Measurements from ENCODE around the gene CYP26C1.

CYP26C1 gene

GRCh38 chr10:93072713-93073538 is 12.3 kb downstream of the CYP26C1 start:
- no peak overlapping the region for H3K4me3 ChIP-seq (ENCODE audit: control insufficient read depth, low read depth, low read length)
- TF ChIP-seq CTCF (conservative IDR thresholded peaks at IDR 0.05; ENCODE audit: control insufficient read depth, insufficient read depth, low read depth, low read length) = no peak
- no peak for DNase-seq (ENCODE audit: low read depth)

GRCh38 chr10:93073539-93074146 is 13.0 kb downstream of the CYP26C1 start, which contains the start of gene CYP26A1:
Gene CYP26A1, plus strand, starts transcription at chr10:93073893. Its CDS starts 42 bp downstream, at chr10:93073935.
- DNase-seq (ENCODE audit: low read depth) = no peak
- H3K4me3 ChIP-seq (ENCODE audit: control insufficient read depth, low read depth, low read length) = no peak within 1 kb of the TSS
- no peak for TF ChIP-seq CTCF (conservative IDR thresholded peaks at IDR 0.05; ENCODE audit: control insufficient read depth, insufficient read depth, low read depth, low read length)

DNA sequence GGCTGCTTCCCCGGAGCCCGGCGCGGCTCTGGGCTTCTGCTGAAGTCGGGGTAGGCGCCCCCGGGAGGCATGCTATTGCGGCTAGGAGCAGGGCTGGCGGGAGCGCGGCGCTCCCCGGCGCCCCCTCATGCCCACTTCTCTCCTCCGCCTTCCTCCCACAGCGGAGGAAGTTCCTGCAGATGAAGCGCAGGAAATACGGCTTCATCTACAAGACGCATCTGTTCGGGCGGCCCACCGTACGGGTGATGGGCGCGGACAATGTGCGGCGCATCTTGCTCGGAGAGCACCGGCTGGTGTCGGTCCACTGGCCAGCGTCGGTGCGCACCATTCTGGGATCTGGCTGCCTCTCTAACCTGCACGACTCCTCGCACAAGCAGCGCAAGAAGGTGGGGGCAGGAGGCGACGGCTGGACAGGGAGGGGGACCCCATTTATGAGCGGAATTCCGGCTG is 13.6 kb downstream of the CYP26C1 start:
- H3K4me3 ChIP-seq (ENCODE audit: control insufficient read depth, low read depth, low read length) = no peak overlapping the region
- no peak for TF ChIP-seq CTCF (conservative IDR thresholded peaks at IDR 0.05; ENCODE audit: control insufficient read depth, insufficient read depth, low read depth, low read length)
- DNase-seq (ENCODE audit: low read depth) = no peak

DNA sequence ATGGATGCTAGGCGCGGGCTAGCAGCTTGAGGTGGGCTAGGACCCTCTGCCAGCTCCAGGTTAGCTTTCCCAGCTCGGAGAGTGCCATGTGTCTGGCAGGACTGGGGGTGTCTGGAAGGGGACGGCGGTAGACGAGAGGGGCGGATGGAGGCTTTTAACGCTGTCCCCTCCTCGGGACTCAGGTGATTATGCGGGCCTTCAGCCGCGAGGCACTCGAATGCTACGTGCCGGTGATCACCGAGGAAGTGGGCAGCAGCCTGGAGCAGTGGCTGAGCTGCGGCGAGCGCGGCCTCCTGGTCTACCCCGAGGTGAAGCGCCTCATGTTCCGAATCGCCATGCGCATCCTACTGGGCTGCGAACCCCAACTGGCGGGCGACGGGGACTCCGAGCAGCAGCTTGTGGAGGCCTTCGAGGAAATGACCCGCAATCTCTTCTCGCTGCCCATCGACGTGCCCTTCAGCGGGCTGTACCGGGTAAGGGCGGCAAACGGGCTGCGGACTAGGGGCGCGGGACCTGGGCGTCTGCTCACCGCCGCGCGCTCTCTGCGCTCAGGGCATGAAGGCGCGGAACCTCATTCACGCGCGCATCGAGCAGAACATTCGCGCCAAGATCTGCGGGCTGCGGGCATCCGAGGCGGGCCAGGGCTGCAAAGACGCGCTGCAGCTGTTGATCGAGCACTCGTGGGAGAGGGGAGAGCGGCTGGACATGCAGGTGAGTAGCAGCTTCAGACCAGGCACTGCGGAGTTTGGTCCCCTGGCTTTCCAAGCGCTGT is 14.2 kb downstream of the CYP26C1 start:
- DNase-seq (ENCODE audit: low read depth) = no peak
- no peak overlapping the region for H3K4me3 ChIP-seq (ENCODE audit: control insufficient read depth, low read depth, low read length)
- TF ChIP-seq CTCF (conservative IDR thresholded peaks at IDR 0.05; ENCODE audit: control insufficient read depth, insufficient read depth, low read depth, low read length) = no peak

DNA sequence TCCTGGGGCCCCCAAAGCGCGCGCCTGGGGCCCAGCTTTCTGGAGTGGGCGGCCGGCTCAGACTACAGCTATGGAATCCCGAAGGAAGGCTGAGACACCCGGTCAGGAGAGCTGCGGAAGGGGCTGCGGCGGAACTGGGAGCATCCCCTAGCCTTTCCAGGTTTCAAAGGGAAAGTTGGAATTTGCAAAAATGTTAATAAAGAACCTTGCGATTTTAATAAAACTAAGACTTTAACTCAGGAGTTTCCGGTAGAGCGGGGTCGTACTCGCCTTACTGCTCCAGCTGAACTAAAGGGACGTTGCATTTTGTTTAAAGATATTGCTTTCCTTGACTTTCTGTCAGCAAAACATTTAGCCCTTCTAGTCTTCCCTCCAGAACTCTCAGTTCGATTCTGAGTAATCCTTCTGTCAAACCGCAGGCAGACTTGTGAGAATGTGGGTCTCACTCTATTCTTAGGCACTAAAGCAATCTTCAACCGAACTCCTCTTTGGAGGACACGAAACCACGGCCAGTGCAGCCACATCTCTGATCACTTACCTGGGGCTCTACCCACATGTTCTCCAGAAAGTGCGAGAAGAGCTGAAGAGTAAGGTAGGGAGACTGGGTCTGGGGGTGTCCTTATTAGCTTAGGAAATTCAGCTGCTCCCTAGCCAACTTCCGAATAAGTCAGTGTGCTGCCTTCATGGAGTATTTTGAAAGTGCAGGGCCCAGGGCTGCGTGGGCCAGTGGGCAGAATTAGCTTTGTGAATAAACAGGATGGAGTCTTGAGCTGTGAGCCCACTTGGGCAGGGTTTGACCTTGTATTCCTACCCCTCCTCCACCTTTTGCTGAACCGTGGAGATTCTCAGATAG is 15.0 kb downstream of the CYP26C1 start:
- TF ChIP-seq CTCF (conservative IDR thresholded peaks at IDR 0.05; ENCODE audit: control insufficient read depth, insufficient read depth, low read depth, low read length) = no peak
- DNase-seq (ENCODE audit: low read depth) = no peak
- H3K4me3 ChIP-seq (ENCODE audit: control insufficient read depth, low read depth, low read length) = no peak overlapping the region

GRCh38 chr10:93076871-93077270 is 16.3 kb downstream of the CYP26C1 start:
- DNase-seq (ENCODE audit: low read depth) = no peak
- TF ChIP-seq CTCF (conservative IDR thresholded peaks at IDR 0.05; ENCODE audit: control insufficient read depth, insufficient read depth, low read depth, low read length) = no peak
- H3K4me3 ChIP-seq (ENCODE audit: control insufficient read depth, low read depth, low read length) = no peak overlapping the region

Measured in fibroblast of mammary gland (primary cell).